Gastroesophageal sphincter (tissue), 3 donors: ENCODE results near the gene FAXDC2.

ENCODE experiments used
- EP300 ChIP-seq: sonication (generic); formaldehyde crosslinking; IDR thresholded peaks from one replicate; pipeline ENCODE4 v1.6.1; 2017; ENCODE audit warnings: antibody characterized with exemption, mild to moderate bottlenecking
- POLR2A ChIP-seq, 2 donors: fragments of 450-650 bp; IDR thresholded peaks; one replicate each; pipeline ENCODE4 v1.6.1; 2017; ENCODE audit warnings: antibody characterized with exemption in 2 of 2, mild to moderate bottlenecking in 2 of 2, moderate library complexity in 1 of 2
- POLR2AphosphoS5 ChIP-seq: sonication (generic); formaldehyde crosslinking; IDR thresholded peaks from one replicate; pipeline ENCODE4 v1.6.1; 2017; ENCODE audit warnings: antibody characterized with exemption
- TF ChIP-seq, protein P1 (sequence below), 4 experiments: fragments of 200-600 bp in 2 of 4; fragments of 450-650 bp in 2 of 4; sonication (generic) in 1 of 4; IDR thresholded peaks; one replicate each; pipeline ENCODE4 v1.5.1; 2017 to 2019; ENCODE audit warnings: antibody characterized with exemption in 4 of 4, mild to moderate bottlenecking in 2 of 4, moderate library complexity in 2 of 4

DNA sequence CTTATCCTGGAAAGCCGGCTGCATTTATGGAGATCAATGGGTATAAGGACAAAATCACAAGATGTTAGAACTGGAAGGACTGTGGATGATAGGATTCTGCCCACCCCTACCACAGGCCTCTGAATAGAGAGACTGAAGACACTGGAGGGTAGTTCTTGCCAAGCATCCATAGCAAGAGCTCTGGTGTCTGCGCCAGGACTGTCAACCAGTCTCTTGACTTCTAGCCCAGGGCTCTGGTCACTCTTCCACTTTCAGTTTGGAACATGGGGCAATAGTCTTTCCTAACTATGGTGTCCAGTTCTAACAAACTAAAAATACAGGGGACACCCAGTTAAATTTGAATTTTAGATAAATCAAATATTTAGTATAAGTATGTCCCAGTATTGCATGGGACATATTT lies 71.9 kb downstream of the FAXDC2 start:
- TF ChIP-seq POLR2A (IDR thresholded peaks at IDR 0.05) (no peak), POLR2AphosphoS5 (no peak), EP300 (no peak)
- TF ChIP-seq, protein P1, sequence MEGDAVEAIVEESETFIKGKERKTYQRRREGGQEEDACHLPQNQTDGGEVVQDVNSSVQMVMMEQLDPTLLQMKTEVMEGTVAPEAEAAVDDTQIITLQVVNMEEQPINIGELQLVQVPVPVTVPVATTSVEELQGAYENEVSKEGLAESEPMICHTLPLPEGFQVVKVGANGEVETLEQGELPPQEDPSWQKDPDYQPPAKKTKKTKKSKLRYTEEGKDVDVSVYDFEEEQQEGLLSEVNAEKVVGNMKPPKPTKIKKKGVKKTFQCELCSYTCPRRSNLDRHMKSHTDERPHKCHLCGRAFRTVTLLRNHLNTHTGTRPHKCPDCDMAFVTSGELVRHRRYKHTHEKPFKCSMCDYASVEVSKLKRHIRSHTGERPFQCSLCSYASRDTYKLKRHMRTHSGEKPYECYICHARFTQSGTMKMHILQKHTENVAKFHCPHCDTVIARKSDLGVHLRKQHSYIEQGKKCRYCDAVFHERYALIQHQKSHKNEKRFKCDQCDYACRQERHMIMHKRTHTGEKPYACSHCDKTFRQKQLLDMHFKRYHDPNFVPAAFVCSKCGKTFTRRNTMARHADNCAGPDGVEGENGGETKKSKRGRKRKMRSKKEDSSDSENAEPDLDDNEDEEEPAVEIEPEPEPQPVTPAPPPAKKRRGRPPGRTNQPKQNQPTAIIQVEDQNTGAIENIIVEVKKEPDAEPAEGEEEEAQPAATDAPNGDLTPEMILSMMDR (IDR thresholded peaks at IDR 0.05) = no peak
